ENCODE results near the gene NPAS3.

NPAS3 gene

GRCh38 chr14:33123281-33123680, 184.6 kb downstream of the NPAS3 start:
- ChIA-PET CTCF (no interaction called here), POLR2A (no interaction called here)
- H3K4me1 ChIP-seq (ENCODE audit: control insufficient read depth, insufficient read depth, low read length) = peaks cover 6% of the 10 kb centered on the region
- no peaks in the 10 kb centered on the region for H3K9me3 ChIP-seq (ENCODE audit: control insufficient read depth, insufficient read depth, low read depth, low read length)
- H3K36me3 ChIP-seq (ENCODE audit: control insufficient read depth in 2 of 2, insufficient read depth in 1 of 2, low read length in 2 of 2) = no peaks in the 10 kb centered on the region
- H3K4me3 ChIP-seq (ENCODE audit: low read depth, low read length) = no peak overlapping the region
- TF ChIP-seq ZNF654 (tag by site-specific recombination; IDR thresholded peaks at IDR 0.05; ENCODE audit: low read depth) (no peak), TCF7L2 (IDR thresholded peaks at IDR 0.05; ENCODE audit: borderline replicate concordance, low read depth, low read length) (no peak), ZNF449 (tag by site-specific recombination; IDR thresholded peaks at IDR 0.05) (no peak), SP2 (tag by site-specific recombination; IDR thresholded peaks at IDR 0.05) (no peak), ZNF792 (tag by site-specific recombination; IDR thresholded peaks at IDR 0.05) (no peak), SETDB1 (IDR thresholded peaks at IDR 0.05; ENCODE audit: insufficient read length, low read length) (no peak), ZNF274 (IDR thresholded peaks at IDR 0.05; ENCODE audit: low read length) (no peak), ZNF274 (tag by site-specific recombination; IDR thresholded peaks at IDR 0.05; ENCODE audit: borderline replicate concordance) (no peak), ZNF16 (tag by site-specific recombination; IDR thresholded peaks at IDR 0.05; ENCODE audit: low read depth) (no peak), ZNF645 (tag by site-specific recombination; IDR thresholded peaks at IDR 0.05) (no peak), ZBTB17 (tag by site-specific recombination; IDR thresholded peaks at IDR 0.05) (no peak), ZNF10 (tag by site-specific recombination; IDR thresholded peaks at IDR 0.05) (no peak), ZBTB21 (tag by site-specific recombination; IDR thresholded peaks at IDR 0.05) (no peak), ZNF335 (tag by site-specific recombination; conservative IDR thresholded peaks at IDR 0.05) (no peak), ZNF596 (tag by site-specific recombination; IDR thresholded peaks at IDR 0.05) (no peak), ZNF549 (tag by site-specific recombination; IDR thresholded peaks at IDR 0.05) (no peak), MYNN (tag by site-specific recombination; IDR thresholded peaks at IDR 0.05; ENCODE audit: borderline replicate concordance) (no peak)
- TF ChIP-seq, protein P1, sequence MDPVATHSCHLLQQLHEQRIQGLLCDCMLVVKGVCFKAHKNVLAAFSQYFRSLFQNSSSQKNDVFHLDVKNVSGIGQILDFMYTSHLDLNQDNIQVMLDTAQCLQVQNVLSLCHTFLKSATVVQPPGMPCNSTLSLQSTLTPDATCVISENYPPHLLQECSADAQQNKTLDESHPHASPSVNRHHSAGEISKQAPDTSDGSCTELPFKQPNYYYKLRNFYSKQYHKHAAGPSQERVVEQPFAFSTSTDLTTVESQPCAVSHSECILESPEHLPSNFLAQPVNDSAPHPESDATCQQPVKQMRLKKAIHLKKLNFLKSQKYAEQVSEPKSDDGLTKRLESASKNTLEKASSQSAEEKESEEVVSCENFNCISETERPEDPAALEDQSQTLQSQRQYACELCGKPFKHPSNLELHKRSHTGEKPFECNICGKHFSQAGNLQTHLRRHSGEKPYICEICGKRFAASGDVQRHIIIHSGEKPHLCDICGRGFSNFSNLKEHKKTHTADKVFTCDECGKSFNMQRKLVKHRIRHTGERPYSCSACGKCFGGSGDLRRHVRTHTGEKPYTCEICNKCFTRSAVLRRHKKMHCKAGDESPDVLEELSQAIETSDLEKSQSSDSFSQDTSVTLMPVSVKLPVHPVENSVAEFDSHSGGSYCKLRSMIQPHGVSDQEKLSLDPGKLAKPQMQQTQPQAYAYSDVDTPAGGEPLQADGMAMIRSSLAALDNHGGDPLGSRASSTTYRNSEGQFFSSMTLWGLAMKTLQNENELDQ (tag by site-specific recombination; IDR thresholded peaks at IDR 0.05; ENCODE audit: low read depth) = no peak
- TF ChIP-seq, protein P2, sequence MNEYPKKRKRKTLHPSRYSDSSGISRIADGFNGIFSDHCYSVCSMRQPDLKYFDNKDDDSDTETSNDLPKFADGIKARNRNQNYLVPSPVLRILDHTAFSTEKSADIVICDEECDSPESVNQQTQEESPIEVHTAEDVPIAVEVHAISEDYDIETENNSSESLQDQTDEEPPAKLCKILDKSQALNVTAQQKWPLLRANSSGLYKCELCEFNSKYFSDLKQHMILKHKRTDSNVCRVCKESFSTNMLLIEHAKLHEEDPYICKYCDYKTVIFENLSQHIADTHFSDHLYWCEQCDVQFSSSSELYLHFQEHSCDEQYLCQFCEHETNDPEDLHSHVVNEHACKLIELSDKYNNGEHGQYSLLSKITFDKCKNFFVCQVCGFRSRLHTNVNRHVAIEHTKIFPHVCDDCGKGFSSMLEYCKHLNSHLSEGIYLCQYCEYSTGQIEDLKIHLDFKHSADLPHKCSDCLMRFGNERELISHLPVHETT (tag by site-specific recombination; IDR thresholded peaks at IDR 0.05) = no peak
- no peak overlapping the region for H3K27ac ChIP-seq (ENCODE audit: extremely low read depth, low read depth, low read length)

DNA sequence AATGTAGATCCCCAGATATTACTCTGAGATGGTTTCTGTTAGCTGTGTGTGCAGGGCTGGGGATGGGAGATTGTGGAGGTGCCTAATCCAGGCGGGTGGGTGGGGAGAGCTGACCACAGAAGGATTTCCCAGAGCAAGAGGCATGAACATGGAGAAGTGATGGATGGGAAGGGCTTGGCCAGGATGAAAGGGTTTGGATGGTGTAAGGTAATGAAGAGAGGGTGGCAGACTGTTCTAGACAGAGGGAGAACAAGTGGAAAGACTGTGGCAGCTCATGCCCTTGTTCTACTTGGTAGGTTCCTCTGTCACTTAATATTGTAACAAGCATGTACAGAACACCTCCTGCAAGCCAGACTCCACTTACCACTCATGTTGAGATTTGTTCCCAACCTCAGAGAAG, 187.8 kb downstream of the NPAS3 start:
- CTCF ChIA-PET = interaction anchor here (0.7 kb wide), 1 partner anchor 41 kb away, joined by 5 read pairs; no protein-coding TSS in a partner anchor
- H3K4me3 ChIP-seq (ENCODE audit: low read depth, low read length) = no peak overlapping the region
- no peaks in the 10 kb centered on the region for H3K36me3 ChIP-seq (ENCODE audit: control insufficient read depth in 2 of 2, insufficient read depth in 1 of 2, low read length in 2 of 2)
- TF ChIP-seq PRDM10 (tag by site-specific recombination; IDR thresholded peaks at IDR 0.05) (peak; percentile 69), ZNF169 (tag by site-specific recombination; IDR thresholded peaks at IDR 0.05) (no peak)
- H3K4me1 ChIP-seq (ENCODE audit: control insufficient read depth, insufficient read depth, low read length) = no peaks in the 10 kb centered on the region
- H3K27ac ChIP-seq (ENCODE audit: extremely low read depth, low read depth, low read length) = no peak overlapping the region
- POLR2A ChIA-PET = no interaction called here
- no peaks in the 10 kb centered on the region for H3K9me3 ChIP-seq (ENCODE audit: control insufficient read depth, insufficient read depth, low read depth, low read length)
